GM21717 (cell line): Measurements from ENCODE around the gene NR4A3.

Experiments
- ATAC-seq: cut with Tn5 transposase; IDR thresholded peaks from one replicate; pipeline ENCODE4 v1.9.1; 2021; ENCODE audit warnings: mild to moderate bottlenecking, moderate library complexity; ENCODE audit not compliant: unreplicated experiment

The NR4A3 gene

GRCh38 chr9:99873531-99873930 lies 51.8 kb downstream of the NR4A3 start:
- no peak for ATAC-seq

GRCh38 chr9:99873943-99874584 lies 52.4 kb downstream of the NR4A3 start:
- no peak for ATAC-seq

GRCh38 chr9:99876190-99876589 lies 54.5 kb downstream of the NR4A3 start:
- no peak for ATAC-seq

- ATAC-seq = no peak
Measured at GRCh38 chr9:99878651-99879050, 57.0 kb downstream of the NR4A3 start.

- ATAC-seq = no peak
Measured at GRCh38 chr9:99881769-99882168, 60.1 kb downstream of the NR4A3 start.

- no peak for ATAC-seq
Measured at GRCh38 chr9:99885747-99886146, 64.1 kb downstream of the NR4A3 start.

- no peak for ATAC-seq
Measured at GRCh38 chr9:99889120-99889519, 67.4 kb downstream of the NR4A3 start.

- ATAC-seq = no peak
Measured at GRCh38 chr9:99894826-99895225, 73.1 kb downstream of the NR4A3 start.

- no peak for ATAC-seq
Measured at GRCh38 chr9:99895510-99895909, 73.8 kb downstream of the NR4A3 start.

GRCh38 chr9:99896119-99896518 lies 74.4 kb downstream of the NR4A3 start:
- no peak for ATAC-seq

- ATAC-seq = no peak
Measured at GRCh38 chr9:99903393-99903792, 81.7 kb downstream of the NR4A3 start.

GRCh38 chr9:99905833-99906402 lies 84.2 kb downstream of the NR4A3 start:
- ATAC-seq = peak; percentile 11

GRCh38 chr9:99906403-99907207 lies 84.9 kb downstream of the NR4A3 start, which contains the start of gene STX17:
TSS of gene STX17 (plus strand) at chr9:99906654. CDS start at chr9:99915240, 8,586 bp downstream.
- peak; percentile 91 for ATAC-seq

GRCh38 chr9:99907208-99907532 lies 85.5 kb downstream of the NR4A3 start:
- no peak for ATAC-seq

GRCh38 chr9:99911600-99911999 lies 89.9 kb downstream of the NR4A3 start:
- ATAC-seq = no peak
